GM18873 (cell line): ENCODE measurements around the gene SMG7.

Experiments used
- ATAC-seq: cut with Tn5 transposase; IDR thresholded peaks from one replicate; pipeline ENCODE4 v1.9.1; 2021; ENCODE audit warnings: mild to moderate bottlenecking, moderate library complexity, moderate number of reproducible peaks; ENCODE audit not compliant: unreplicated experiment, low FRiP score

The SMG7 gene

DNA sequence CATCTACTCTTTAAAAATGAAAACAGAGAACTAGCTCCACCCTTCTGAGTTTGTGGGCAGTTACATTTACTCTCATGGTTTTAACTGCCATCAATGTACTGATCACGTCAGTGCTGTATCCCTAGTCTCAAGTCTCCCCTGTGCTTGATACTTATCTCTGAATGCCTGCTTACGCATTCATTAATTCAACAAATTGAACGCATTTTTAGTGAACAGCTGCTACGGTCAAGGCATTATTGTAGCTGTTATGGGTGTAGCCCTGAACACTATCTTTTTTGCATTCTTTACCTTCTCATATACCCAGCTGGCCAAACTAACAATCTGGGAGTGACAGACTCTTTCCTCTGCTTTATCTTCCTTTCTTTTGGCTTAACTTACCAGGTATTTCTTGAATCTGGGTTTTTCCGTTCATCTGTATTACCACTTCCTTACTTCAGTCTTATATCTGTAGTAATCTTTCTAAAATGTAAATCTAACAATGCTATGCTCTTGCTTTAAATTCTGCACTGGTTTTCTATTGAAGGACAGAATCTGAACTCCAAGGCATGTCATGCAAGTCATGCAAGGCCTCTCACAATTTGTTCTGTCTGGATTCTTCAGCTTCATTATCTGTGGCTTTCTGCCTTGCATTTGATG is 33.3 kb downstream of the SMG7 start:
- no peak for ATAC-seq

DNA sequence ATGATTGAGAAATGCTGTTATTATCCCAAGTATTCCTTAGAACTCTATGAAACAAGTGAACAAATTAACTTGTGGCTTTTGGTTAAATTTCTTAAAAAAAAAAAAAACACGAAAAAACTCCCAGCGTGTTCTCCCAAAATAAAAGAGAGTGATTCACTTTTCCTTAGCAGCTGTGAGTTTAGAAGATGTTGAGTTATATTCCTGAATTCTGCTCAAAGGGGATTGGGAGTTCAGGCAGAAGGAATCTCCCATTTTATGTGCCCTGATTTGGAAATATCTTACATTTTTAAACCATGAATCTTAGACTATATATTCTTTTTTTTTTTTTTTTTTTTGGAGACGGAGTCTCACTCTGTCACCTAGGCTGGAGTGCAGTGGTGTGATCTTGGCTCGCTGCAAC is 34.3 kb downstream of the SMG7 start:
- no peak for ATAC-seq

DNA sequence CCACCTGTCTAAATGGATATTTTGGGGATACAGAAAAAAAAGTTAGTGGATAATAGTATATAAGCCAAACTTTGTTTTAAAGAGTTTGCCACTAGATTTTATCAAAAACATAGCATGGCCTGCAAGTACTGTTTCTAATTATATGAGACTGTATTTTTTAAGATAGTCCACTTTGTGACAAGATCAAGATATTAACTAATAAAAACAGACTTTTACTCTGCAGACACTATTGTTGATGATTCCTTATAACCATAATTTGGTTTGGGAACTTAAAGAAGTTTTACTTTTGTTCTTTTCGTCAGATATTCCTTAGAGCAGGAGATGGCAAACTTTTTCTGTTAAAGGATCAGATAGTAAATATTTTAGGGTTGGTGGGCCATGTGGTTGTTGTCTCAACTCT is 36.4 kb downstream of the SMG7 start:
- no peak for ATAC-seq

DNA sequence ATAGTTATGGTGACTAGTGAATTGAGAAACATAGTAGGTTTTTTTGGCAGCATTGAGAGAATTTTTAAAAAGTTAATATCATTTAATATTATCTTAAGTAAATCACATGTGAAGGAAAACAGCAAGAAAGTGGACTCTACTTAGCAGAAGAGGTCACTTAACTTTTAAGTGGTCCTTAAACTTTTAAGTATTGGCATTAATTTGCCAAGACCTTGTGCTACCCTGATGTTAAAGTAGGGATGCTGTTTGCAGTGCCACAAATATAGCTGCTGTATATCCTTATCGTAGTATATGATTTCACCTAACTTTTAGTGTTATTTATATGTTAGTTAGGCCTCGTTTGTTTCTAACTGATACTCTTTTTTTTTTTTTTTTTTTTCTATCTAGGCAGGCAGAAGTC is 40.2 kb downstream of the SMG7 start:
- ATAC-seq, result no peak

DNA sequence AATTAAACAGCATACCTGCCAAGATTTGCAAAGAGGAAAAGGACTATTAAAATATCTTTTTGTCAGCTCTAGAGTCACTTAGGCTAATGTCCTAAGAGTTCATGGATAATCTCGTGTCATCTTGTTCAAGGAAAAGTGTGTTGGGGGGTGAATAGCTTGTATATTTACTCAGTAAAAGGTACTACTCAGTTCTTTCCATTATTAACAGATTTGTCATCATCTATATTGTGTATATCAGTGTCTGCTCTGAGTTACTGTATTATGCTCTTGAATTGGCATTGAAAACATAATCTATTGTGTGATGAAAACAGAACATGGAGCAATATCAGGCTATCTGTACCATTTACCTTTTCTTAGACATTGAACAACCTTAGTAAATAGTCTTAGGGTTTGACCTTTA is 41.9 kb downstream of the SMG7 start:
- no peak for ATAC-seq

DNA sequence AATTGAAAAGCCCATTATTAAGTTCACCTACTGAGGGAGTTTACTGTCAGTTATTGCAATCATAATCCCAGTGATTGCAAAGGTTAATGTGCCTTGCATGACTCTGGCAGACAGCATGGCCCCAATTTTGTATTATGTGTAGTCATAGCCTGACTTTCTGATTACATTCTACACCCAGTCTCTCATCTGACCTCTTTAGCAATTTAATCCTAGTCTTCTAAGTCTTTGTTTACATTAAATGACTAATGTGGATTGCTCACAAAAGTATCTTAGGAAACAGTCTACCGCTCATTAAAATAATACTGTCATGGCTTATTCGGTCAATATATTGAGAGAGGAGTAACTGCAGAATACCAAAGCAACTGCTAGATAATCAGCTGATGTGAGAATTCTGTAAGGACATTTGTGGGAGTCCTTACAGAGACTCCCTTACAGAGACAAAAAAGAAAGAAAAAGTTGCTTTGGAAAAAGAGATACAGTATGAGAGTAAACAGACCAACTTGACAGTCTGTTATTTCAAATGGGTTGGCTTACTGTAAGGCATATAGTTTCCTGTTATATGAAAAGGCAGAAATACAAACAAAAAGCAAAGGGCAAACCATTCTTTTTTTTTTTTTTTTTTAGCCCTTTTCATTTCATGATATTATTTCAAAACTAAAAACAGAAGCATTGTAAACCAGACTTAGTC is 42.8 kb downstream of the SMG7 start:
- no peak for ATAC-seq

DNA sequence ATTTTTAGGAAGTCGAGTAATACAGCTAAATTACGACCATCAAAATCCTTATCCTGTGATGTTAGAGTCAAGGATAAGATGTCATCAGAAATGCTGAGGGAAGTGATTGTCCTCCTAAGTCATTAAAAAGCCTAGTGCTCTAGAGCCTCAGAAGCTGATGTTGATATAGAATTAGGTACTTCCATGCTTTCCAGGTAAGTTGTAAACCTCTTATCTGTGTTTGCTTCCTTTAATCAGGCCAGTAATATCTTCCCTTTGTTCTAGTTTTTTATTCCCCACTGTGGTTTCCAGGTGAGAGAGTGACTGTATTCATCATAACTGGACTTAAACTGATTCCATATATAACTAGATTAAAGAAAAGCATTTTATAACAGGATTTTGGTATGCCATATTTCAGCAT is 44.4 kb downstream of the SMG7 start:
- ATAC-seq, result no peak

DNA sequence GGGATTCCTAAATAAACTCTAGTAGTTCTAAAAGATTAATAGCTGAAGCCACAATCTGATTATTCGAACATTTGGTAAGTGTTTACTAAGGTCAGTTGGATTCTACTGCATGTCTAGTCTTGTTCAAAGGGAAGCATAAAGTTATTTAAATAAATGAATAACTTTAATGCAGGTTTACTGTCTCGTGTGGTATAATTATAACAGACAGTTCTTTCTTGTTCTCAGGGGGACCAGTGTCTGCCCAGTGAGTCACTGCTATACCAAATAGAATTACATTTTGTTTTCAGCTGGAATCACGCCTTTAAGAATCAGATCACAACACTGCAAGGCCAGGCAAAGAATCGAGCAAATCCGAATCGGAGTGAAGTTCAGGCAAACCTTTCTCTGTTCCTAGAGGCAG is 45.1 kb downstream of the SMG7 start:
- no peak for ATAC-seq

DNA sequence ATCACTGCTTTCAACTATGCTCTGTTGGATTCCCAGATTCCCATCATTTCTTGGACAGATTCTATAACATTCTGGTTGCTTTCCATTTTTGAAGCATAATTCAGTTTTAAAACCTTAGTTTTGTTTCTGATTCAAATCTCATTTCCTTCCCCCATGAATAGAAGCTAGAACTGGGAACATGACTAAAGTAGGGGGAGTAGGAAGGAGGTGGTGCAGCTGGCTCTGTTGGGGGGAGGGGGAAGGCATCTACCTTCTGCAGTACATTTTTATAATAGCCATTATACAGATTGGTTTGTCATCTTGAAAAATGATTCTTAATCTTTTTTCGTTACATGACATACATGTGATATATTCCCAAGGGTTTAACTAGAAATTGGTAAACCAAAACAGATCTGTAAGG is 48.1 kb downstream of the SMG7 start:
- no peak for ATAC-seq

DNA sequence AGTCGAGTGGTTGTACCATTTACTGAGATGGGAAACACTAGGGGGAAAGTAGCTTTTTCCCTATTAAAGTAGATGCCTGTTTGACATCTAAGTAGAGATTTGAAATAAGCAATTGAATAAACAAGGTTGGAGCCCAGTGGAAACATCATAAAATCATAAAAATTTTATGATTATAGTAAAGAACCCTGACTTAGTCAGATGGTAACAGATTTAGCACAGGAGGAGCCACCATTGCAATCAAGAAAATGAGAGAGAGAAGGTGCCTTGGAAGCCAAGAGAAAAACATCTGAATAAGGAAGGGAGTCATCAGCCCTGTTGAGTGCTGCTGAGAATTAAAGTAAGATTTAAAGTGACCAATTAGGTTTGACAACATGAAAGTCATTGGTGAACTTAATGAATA is 49.8 kb downstream of the SMG7 start:
- no peak for ATAC-seq

DNA sequence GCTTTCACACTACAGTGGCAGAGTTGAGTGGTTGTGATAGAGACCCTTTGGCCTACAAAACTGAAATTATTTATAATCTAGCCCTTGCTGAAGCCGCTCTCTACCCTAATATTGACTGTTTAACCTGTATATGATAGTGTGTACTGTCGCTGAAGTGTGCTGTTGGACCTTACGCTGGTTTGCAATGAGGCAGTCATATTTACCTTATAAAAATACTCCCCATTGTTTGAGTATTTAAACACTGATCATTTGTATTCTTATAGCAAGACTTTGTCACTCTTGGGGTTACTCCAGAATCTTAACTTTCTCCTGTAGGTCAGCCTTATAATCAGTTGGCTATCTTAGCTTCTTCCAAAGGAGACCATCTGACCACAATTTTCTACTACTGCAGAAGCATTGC is 56.3 kb downstream of the SMG7 start:
- no peak for ATAC-seq

DNA sequence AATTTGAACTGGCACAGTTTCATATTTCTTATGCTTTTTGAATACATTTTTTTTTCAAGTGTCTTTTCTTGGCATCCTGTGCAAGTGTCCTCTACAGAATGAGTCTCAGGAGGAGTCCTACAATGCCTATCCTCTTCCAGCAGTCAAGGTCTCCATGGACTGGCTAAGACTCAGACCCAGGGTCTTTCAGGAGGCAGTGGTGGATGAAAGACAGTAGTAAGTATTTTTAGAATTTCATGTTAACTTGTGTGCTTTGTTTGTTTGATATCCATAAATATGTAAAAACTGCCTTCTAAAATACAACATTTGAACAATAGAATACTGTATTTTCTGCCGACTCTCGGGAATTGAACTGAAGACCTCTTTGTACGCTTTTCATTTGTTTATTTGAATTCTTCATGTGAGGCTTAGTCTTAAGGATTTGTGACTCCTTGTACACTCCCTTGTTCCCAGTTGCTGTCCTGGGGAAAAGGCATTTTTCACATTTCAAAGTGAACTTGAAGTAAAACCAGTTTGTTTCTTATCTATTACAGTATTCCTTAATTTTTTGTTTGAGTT is 61.4 kb downstream of the SMG7 start:
- ATAC-seq, result no peak

DNA sequence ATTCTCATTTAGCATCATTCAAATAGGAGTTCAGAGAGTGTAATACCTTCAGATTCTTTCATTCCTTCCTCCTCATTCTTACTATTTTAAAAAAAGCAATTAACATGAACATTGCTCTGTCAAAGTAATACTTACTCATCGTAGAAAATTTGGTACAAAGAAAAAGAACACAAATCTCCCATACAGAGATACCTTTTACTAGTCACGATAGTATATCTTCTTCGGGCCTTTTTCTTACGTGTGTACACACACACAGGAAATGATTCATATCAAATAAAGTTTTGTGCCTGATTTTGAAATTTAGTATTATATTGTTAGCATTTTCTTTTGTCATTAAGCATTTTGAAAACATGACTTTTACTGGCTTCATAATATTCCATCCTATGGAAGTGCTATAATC is 65.1 kb downstream of the SMG7 start:
- no peak for ATAC-seq

DNA sequence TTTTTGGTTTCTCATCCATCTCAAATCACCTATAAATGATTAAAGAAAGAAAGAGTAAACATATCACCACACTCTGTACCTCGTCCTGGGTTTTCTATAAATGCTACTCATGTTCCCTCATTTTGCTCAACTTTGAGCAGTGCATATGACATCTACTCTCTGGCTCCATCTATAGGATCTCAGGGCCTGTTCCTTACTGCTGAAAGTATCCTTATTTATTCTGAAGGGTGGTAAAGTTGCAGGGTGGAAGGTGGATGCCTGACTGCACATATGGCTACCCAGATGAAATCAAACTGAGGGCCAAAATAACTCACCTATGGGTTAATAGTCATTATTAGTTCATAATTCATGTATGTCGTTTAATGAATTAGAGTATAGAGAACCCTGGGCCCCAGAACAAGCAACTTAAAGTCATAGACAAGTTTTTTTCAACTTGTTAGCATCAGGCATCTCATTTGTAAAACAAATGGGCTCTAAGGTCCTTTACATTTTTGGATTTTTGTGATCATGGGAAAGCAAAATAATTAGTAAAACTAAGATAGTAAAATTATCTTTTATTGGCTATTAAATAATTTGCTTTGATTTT is 71.4 kb downstream of the SMG7 start:
- no peak for ATAC-seq

DNA sequence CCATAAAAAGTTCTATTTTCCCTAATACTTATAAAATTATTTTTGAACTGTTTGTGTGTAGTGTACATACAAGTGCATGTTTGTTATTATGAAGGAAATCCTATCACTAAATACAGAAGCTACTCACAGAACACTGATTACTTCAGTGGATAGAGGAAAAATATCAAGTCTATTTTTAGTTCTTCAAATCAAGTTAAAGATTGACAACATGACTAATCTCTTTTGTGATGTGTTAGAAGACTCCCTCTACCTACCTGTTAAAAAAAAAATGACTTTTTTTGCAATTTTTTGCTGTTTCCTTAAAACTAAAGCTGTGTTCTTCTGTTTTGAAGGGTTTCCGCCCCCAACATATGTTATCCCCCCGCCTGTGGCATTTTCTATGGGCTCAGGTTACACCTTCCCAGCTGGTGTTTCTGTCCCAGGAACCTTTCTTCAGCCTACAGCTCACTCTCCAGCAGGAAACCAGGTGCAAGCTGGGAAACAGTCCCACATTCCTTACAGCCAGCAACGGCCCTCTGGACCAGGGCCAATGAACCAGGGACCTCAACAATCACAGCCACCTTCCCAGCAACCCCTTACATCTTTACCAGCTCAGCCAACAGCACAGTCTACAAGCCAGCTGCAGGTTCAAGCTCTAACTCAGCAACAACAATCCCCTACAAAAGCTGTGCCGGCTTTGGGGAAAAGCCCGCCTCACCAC is 72.4 kb downstream of the SMG7 start:
- ATAC-seq, result no peak

DNA sequence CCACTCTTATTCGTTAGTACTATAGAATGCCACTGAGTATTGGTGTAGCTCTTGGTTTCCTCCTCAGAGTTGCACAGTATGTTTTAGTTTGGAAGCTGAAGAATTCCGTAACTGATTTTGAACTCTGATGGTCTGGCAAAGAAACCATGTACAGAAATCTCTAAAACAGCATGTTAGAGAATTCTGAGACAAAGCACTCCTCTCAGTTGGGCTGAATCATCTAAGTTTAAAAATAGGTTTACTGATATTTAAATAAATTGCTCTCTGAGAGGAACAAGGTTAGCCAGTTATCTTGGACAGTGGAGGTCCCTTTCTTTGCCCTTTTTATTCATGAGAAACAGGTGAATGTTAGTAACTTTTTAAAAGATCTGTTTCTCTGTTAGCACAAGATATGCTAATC is 74.1 kb downstream of the SMG7 start:
- no peak for ATAC-seq

DNA sequence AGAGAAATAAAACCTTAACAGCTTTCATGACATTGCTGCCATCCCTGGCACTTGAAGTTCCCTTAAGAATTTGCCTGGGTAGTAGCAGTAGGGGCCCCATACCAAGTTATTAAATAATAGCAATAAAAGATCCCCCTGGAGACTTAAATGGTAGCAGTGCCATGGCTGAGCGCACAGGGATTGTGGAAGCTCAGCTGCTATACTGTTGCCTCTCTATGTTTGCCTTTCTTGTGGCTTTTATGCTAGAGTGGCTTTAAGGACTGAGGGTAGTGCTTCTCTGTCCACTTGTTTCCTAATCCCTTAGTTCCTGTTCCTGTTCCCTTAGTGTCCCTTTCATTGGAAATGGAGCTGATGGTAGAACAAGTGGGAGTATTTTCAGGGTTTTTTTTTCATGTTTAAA is 75.8 kb downstream of the SMG7 start:
- no peak for ATAC-seq

DNA sequence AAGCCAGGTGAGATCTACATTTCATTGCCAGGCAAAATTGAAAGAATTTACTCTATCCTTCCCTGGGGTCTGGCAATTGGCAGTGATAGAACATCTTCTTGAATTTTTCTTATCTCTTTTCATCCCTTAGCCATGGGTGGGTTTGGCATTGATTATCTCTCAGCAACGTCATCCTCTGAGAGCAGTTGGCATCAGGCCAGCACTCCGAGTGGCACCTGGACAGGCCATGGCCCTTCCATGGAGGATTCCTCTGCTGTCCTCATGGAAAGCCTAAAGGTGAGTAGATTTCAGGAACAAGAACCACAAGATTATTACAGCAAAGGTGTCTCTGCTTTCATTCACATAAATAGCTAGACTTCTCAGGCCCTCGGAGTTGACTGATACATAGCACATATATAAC is 78.6 kb downstream of the SMG7 start:
- ATAC-seq, result no peak

DNA sequence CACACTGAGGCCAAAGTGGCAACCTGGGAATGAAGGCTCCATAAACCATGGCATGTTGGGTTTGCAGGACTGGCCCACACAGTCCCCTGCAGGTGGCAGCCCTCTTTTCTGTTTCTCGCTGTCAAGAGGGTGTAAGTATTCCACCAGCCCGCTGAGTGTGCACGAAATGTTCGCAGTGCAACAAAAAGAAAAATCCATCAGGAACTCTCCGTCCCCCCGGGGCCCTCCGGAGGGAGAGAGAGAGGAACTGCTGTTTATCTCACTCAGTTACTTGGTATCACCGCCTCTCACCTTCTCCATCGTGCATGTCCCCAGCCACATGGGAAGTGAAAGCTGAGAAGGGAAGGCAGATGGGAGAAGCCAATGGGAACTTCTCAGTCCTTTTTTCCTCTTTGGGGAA is 79.6 kb downstream of the SMG7 start:
- no peak for ATAC-seq

DNA sequence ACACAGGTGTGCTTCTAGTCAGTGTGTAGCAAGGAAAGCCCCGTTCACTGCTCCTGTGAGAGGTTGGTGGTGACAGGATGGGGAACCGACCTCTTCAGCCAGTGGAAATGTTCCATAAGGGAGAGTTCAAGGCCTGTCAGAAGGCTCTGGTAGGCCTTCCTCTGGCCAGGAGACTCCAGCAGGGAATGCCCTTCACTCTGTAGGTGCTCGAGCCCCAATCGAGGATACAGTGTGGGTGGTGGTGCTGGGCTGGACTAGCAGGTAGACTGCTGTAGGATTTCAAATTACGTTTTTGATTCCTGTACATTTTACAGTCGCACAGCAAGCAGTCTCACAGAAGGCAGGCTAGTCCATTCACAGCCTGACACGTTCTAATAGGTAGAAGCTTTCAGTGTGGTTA is 80.1 kb downstream of the SMG7 start:
- ATAC-seq, result no peak

DNA sequence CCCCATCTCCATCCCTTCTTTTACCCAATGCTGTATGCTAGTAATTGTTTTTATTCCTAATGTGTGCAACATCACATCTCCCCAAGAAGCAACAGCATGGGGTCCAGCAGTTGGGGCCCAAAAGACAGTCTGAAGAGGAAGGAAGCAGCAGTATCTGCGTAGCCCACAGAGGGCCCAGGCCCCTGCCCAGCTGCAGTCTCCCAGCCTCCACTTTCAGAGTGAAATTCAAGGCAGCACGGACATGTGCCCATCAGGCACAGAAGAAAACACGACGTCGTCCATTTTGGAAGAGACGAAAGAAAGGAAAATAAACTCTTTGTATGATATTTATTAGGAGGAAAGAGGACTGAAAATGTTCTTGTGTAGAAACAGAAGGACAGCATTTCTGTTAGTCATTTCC is 80.6 kb downstream of the SMG7 start:
- ATAC-seq, result no peak
